Measurements from ENCODE around the gene VPS13D. TPM values are rescaled to one million over a fixed set of nuclear protein-coding genes. Genes with fewer than 3 reads are reported as not detected.
A peak's percentile ranks its signal among the peaks of the same experiment; 100 is the strongest.

The VPS13D gene
- total RNA-seq, 4 donors from 2014 or later: 137 to 238 (median 191) TPM

DNA sequence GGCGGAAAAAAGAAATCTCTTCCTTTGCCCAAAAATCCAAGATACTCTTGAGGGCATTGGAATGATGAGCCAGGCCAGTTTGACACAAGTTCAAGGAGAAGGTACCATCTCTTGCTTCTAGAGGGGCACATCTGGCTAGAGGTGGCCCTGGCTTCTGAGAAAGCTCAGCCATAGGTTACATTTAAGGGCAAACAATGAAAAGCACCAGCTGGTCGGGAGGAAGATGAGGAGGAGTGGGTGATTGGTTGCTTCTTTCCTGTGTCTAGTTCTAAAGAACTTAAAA lies 256.2 kb downstream of the VPS13D start:
- no peaks in the 10 kb centered on the region for H3K9me3 ChIP-seq
- no peak for TF ChIP-seq POLR2A (IDR thresholded peaks at IDR 0.05)
- TF ChIP-seq, protein P1, sequence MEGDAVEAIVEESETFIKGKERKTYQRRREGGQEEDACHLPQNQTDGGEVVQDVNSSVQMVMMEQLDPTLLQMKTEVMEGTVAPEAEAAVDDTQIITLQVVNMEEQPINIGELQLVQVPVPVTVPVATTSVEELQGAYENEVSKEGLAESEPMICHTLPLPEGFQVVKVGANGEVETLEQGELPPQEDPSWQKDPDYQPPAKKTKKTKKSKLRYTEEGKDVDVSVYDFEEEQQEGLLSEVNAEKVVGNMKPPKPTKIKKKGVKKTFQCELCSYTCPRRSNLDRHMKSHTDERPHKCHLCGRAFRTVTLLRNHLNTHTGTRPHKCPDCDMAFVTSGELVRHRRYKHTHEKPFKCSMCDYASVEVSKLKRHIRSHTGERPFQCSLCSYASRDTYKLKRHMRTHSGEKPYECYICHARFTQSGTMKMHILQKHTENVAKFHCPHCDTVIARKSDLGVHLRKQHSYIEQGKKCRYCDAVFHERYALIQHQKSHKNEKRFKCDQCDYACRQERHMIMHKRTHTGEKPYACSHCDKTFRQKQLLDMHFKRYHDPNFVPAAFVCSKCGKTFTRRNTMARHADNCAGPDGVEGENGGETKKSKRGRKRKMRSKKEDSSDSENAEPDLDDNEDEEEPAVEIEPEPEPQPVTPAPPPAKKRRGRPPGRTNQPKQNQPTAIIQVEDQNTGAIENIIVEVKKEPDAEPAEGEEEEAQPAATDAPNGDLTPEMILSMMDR (IDR thresholded peaks at IDR 0.05): no peak
- DNase-seq: no peak
- no peaks in the 10 kb centered on the region for H3K36me3 ChIP-seq
- peak overlapping the region; percentile 88 to 97 (median 93) for H3K27ac ChIP-seq
- H3K27me3 ChIP-seq: no peaks in the 10 kb centered on the region
- peaks cover 42 to 73% of the 10 kb centered on the region in 2 donors for H3K4me1 ChIP-seq
- no peak overlapping the region for H3K4me3 ChIP-seq (replicated peaks in 1 of 3)
- intact Hi-C loops (cut with DNase I): no loop called here
- WGBS, 2 donors: 73 to 77% methylated on average over 2 of the region's 2 CpGs

DNA sequence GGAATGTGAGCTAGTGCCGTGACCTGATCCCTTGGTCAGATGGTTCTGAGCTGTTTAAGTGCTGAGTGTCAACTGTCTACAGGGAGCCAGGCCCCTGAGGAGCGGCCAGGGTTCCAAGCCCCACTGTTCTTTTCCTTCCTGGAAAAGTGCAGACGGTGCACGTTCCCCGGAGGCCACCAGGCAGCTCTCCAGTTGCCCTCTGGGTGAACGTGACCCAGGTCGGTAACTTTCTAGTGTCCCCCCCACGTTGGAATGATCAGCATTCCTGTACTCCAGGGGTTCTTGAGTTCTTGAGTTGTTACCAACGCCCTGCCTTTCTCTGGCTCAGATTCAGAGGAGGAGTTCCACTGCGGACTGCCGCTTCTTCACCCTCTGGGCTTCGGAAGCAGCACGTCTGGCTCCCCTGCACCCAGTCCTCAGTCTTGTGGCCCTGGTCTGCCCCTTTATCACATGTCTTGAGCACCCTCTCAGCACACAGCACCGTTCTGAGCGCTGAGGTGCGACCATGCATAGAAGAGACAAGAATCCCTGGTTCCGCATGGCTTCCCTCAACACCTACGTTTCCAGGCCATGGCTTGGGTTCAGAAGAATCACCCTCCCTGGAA lies 256.7 kb downstream of the VPS13D start:
- peak overlapping the region; percentile 88 to 97 (median 93) for H3K27ac ChIP-seq
- H3K4me3 ChIP-seq (replicated peaks in 1 of 3): no peak overlapping the region
- peak; percentile 97 for DNase-seq
- H3K9me3 ChIP-seq: no peaks in the 10 kb centered on the region
- H3K36me3 ChIP-seq: no peaks in the 10 kb centered on the region
- TF ChIP-seq POLR2A (IDR thresholded peaks at IDR 0.05): no peak
- TF ChIP-seq, protein P1 (IDR thresholded peaks at IDR 0.05): peak in 4 of 6 experiments; percentile 11 to 38 (median 35)
- WGBS, 2 donors: 37% methylated on average over 17 of the region's 18 CpGs
- intact Hi-C loops (cut with DNase I): no loop called here
- no peaks in the 10 kb centered on the region for H3K27me3 ChIP-seq
- peaks cover 40 to 75% of the 10 kb centered on the region in 2 donors for H3K4me1 ChIP-seq

DNA sequence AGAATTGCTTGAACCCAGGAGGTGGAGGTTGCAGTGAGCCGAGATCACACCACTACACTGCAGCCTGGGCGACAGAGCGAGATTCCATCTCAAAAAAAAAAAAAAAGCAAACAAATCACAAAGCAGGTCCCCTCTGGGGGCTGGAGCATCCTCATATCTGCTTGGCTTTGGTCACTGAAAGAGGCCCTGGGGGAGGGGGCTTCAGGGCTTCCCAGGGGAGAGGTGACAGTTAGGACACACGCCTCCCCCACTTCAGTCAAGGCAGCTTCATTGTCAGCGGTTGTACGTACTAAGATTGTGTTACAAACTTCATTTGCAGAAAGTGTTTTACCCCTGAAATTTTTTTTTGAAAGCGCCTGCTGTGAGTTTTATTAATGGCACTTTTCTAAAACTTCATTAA lies 257.7 kb downstream of the VPS13D start:
- Histone ChIP-seq H3K4me3 (replicated peaks in 1 of 3) (no peak overlapping the region), H3K4me1 (peaks cover 40 to 71% of the 10 kb centered on the region in 2 donors), H3K9me3 (no peaks in the 10 kb centered on the region), H3K27ac (peak overlapping the region; percentile 61 to 88 (median 74)), H3K27me3 (no peaks in the 10 kb centered on the region), H3K36me3 (no peaks in the 10 kb centered on the region)
- no peak for TF ChIP-seq POLR2A (IDR thresholded peaks at IDR 0.05)
- TF ChIP-seq, protein P1 (IDR thresholded peaks at IDR 0.05): no peak
- intact Hi-C loops (cut with DNase I): no loop called here
- DNase-seq: no peak
- WGBS, 2 donors: 97 to 98% methylated on average over 7 of the region's 7 CpGs

DNA sequence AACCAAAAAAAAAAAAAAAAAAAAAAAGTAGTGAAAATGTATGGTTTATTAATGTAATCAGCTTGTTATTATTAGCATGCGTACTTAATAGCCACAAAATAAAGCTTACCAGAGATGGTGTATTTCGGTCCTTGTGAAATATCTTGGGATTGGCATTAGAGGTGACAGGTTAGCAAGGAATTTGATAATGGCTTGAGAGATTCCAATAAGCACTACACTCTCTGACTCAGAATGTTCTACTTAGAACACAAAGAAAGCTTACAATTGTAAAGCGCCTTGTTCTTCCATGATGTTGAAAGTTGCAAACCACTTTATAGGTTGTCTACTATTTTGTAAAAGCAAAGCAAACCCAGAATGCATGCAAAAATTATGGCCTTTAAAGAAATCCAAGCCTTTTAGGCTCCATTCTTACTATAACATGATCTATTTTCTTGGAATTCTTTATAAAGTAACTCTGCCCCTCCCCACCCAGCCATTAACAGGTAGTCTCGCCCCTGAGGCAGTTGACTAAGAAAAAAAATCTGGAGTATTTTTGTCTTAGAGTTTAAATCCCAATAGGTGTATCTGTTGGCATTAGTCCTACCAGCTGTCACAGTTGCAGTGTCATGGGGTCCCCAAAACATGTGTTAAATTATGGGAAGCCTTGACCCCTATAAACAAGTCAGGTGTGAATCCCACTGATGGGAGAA lies 259.0 kb downstream of the VPS13D start:
- Histone ChIP-seq H3K27ac (peak overlapping the region; percentile 61 to 88 (median 74)), H3K4me1 (peaks cover 40 to 65% of the 10 kb centered on the region in 2 donors), H3K27me3 (no peaks in the 10 kb centered on the region), H3K4me3 (replicated peaks in 1 of 3) (no peak overlapping the region), H3K36me3 (no peaks in the 10 kb centered on the region), H3K9me3 (no peaks in the 10 kb centered on the region)
- no peak for DNase-seq
- TF ChIP-seq, protein P1 (IDR thresholded peaks at IDR 0.05): no peak
- no peak for TF ChIP-seq POLR2A (IDR thresholded peaks at IDR 0.05)
- intact Hi-C loops (cut with DNase I): no loop called here
- WGBS, 2 donors: 96 to 97% methylated on average over 4 of the region's 4 CpGs

DNA sequence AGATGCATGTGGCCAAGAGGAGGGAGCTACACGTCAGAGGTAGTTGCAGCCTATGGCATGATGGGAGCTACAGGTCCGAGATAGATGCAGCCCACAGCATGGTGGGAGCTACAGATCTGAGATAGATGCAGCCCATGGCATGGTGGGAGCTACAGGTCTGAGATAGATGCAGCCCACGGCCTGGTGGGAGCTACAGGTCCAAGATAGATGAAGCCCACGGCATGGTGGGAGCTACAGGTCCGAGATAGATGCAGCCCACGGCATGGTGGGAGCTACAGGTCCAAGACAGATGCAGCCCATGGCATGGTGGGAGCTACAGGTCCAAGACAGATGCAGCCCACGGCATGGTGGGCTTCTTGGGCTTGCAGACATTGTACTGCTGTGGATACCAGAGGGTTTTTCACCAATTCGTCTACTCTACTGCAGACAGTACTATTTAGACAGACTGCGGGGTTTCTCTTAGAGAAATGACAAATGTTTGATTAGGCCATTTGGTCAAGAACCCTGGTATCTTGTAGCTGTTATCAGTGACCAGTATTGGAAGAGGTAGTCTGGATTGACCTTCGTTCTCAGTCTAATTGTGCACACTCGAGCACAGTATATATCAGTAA lies 260.8 kb downstream of the VPS13D start:
- WGBS, 2 donors: 93 to 97% methylated on average over 11 of the region's 11 CpGs
- Histone ChIP-seq H3K4me1 (peaks cover 40 to 65% of the 10 kb centered on the region in 2 donors), H3K27ac (peak overlapping the region in 1 of 3 donors; percentile 23), H3K9me3 (no peaks in the 10 kb centered on the region), H3K36me3 (no peaks in the 10 kb centered on the region), H3K27me3 (no peaks in the 10 kb centered on the region), H3K4me3 (replicated peaks in 1 of 3) (no peak overlapping the region)
- TF ChIP-seq, protein P1 (IDR thresholded peaks at IDR 0.05): no peak
- no peak for TF ChIP-seq POLR2A (IDR thresholded peaks at IDR 0.05)
- intact Hi-C loops (cut with DNase I): no loop called here
- no peak for DNase-seq

Measured in thyroid gland (tissue), 4 donors.